RKO (cell line): Measurements from ENCODE around the gene PTH1R.

ENCODE experiments used
- DNase-seq: peaks from one replicate; pipeline ENCODE4 v3.0.0-alpha.2; 2016; ENCODE audit warnings: low spot score

Gene PTH1R

GRCh38 chr3:46947981-46948791 is 70.7 kb downstream of the PTH1R start:
- DNase-seq = no peak

- DNase-seq = no peak
These were observed 71.5 kb downstream of the PTH1R start for GRCh38 chr3:46948830-46949671.

GRCh38 chr3:46950177-46950576 is 72.7 kb downstream of the PTH1R start:
- DNase-seq = no peak

- DNase-seq = no peak
These were observed 73.2 kb downstream of the PTH1R start for GRCh38 chr3:46950650-46951241.

GRCh38 chr3:46952813-46953212 is 75.3 kb downstream of the PTH1R start:
- DNase-seq = no peak
